Astrocyte (in vitro differentiated cells and primary cell): ENCODE results near the gene SIGLEC12. TPM values are rescaled to one million over a fixed set of nuclear protein-coding genes. Genes with fewer than 3 reads are reported as not detected.

ENCODE experiments used
- DNase-seq: peaks from one replicate; pipeline ENCODE4 v3.0.0-alpha.2; 2010; ENCODE audit warnings: low read depth
- FAIRE-seq: peaks from 2 replicates; lab custom pipeline; 2011; peaks lifted over from hg19 to GRCh38; lab: Jason Lieb, UNC
- H2AFZ ChIP-seq: 2 replicates; pipeline ENCODE4 v1.6.0; 2012; ENCODE audit warnings: low read depth, low read length, inconsistent platforms
- H3K27ac ChIP-seq: 2 replicates; pipeline ENCODE4 v1.5.1; 2011; ENCODE audit warnings: low read depth, low read length, inconsistent platforms
- H3K27me3 ChIP-seq: 2 replicates; pipeline ENCODE4 v1.6.0; 2011; ENCODE audit warnings: low read length, inconsistent platforms; ENCODE audit not compliant: insufficient read depth
- H3K36me3 ChIP-seq: 2 replicates; pipeline ENCODE4 v1.5.1; 2011; ENCODE audit warnings: low read length, inconsistent platforms; ENCODE audit not compliant: insufficient read depth
- H3K4me1 ChIP-seq: 2 replicates; pipeline ENCODE4 v1.5.1; 2011; ENCODE audit warnings: low read length, inconsistent platforms; ENCODE audit not compliant: insufficient read depth
- H3K4me2 ChIP-seq: 2 replicates; pipeline ENCODE4 v1.6.0; 2012; ENCODE audit warnings: low read length, inconsistent platforms
- H3K4me3 ChIP-seq: 2 replicates; pipeline ENCODE4 v1.5.1; 2011; ENCODE audit warnings: low read depth, mild to moderate bottlenecking, low read length, inconsistent platforms; ENCODE audit not compliant: insufficient read depth
- H3K79me2 ChIP-seq: 2 replicates; pipeline ENCODE4 v1.6.0; 2012; ENCODE audit warnings: mild to moderate bottlenecking, low read length, inconsistent platforms; ENCODE audit not compliant: insufficient read depth
- H3K9ac ChIP-seq: 2 replicates; pipeline ENCODE4 v1.6.0; 2012; ENCODE audit warnings: mild to moderate bottlenecking, low read length, inconsistent platforms
- H3K9me3 ChIP-seq: 2 replicates; pipeline ENCODE4 v1.5.1; 2012; ENCODE audit warnings: low read depth, mild to moderate bottlenecking, low read length, inconsistent platforms; ENCODE audit not compliant: insufficient read depth
- H4K20me1 ChIP-seq: 2 replicates; pipeline ENCODE4 v1.6.0; 2012; ENCODE audit warnings: low read length, inconsistent platforms; ENCODE audit not compliant: insufficient read depth
- H3K27ac Mint-ChIP-seq: one replicate; pipeline ENCODE4 v1.8.0; 2021; ENCODE audit warnings: mild to moderate bottlenecking, mixed read lengths; ENCODE audit not compliant: unreplicated experiment
- H3K27me3 Mint-ChIP-seq: one replicate; pipeline ENCODE4 v1.8.0; 2021; ENCODE audit warnings: low read depth, mixed read lengths; ENCODE audit not compliant: unreplicated experiment
- H3K36me3 Mint-ChIP-seq: one replicate; pipeline ENCODE4 v1.8.0; 2021; ENCODE audit warnings: low read depth, mixed read lengths; ENCODE audit not compliant: unreplicated experiment
- H3K4me1 Mint-ChIP-seq: one replicate; pipeline ENCODE4 v1.8.0; 2021; ENCODE audit warnings: low read depth, mixed read lengths; ENCODE audit not compliant: unreplicated experiment
- H3K4me3 Mint-ChIP-seq: one replicate; pipeline ENCODE4 v1.8.0; 2021; ENCODE audit warnings: mild to moderate bottlenecking, moderate library complexity, mixed read lengths; ENCODE audit not compliant: unreplicated experiment
- H3K9me3 Mint-ChIP-seq: one replicate; pipeline ENCODE4 v1.8.0; 2021; ENCODE audit warnings: mild to moderate bottlenecking, mixed read lengths; ENCODE audit not compliant: unreplicated experiment
- CTCF ChIP-seq: IDR thresholded peaks from 2 replicates; pipeline ENCODE4 v1.5.1; 2011; ENCODE audit warnings: low read depth, mild to moderate bottlenecking, inconsistent platforms, low read length, moderate library complexity; ENCODE audit not compliant: insufficient read depth
- EZH2 ChIP-seq: IDR thresholded peaks from 2 replicates; pipeline ENCODE4 v1.6.1; 2012; ENCODE audit warnings: mild to moderate bottlenecking, low read length, inconsistent platforms; ENCODE audit not compliant: insufficient read depth
- total RNA-seq: library from RNA; stranded (reverse); gene quantifications from 2 replicates; pipeline ENCODE4 v1.2.1, GENCODE V29; 2021

SIGLEC12 gene
- total RNA-seq, 1 donor from 2014 or later, result not detected

GRCh38 chr19:51531349-51532315 is 30.0 kb upstream of the SIGLEC12 start, which contains the start of gene SIGLEC6:
SIGLEC6 (minus strand) TSS chr19:51531670; CDS start chr19:51531648, 22 bp downstream.
- TF ChIP-seq CTCF (no peak), EZH2 (no peak)
- Histone ChIP-seq H3K27ac (no peak within 1 kb of the TSS), H2AFZ (no peak within 1 kb of the TSS), H3K27me3 (no peaks in the 10 kb centered on the region), H3K4me1 (no peaks in the 10 kb centered on the region), H3K36me3 (no peaks in the 10 kb centered on the region), H3K79me2 (no peaks in the 10 kb centered on the region), H3K9me3 (no peaks in the 10 kb centered on the region), H3K9ac (no peak within 1 kb of the TSS), H4K20me1 (no peaks in the 10 kb centered on the region), H3K4me2 (no peak within 1 kb of the TSS), H3K4me3 (no peak within 1 kb of the TSS)
- H3K4me3 Mint-ChIP-seq, result no peak within 1 kb of the TSS
- H3K4me1 Mint-ChIP-seq, result no peaks in the 10 kb centered on the region
- H3K9me3 Mint-ChIP-seq, result peaks cover 4% of the 10 kb centered on the region
- peaks cover 1% of the 10 kb centered on the region for H3K27me3 Mint-ChIP-seq
- no peak within 1 kb of the TSS for H3K27ac Mint-ChIP-seq
- no peak for DNase-seq
- FAIRE-seq, result no peak
- no peaks in the 10 kb centered on the region for H3K36me3 Mint-ChIP-seq

DNA sequence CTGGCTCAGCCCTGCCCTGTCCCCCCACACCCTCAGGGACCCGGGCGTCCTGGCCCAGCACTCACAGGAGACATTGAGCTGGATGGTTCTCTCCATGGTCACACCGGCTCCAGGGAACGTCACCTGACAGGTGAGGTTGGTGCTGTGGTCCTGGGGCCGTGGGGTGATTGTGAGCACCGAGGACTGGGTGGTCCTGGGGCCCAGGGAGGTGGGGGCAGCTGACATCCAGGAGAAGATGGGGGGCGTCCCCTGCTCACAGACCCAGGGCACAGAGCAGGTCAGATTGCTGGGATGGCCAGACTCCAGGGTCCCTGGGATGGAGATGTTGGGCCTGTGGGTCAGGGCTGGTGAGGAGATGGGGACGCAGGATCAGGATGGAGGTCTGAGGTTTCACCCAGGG is 29.0 kb upstream of the SIGLEC12 start:
- Mint-ChIP-seq H3K9me3 (peaks cover 4% of the 10 kb centered on the region), H3K27me3 (peaks cover 1% of the 10 kb centered on the region)

More for the DNA sequence above, 29.0 kb upstream of the SIGLEC12 start:
- no peak for TF ChIP-seq EZH2
- TF ChIP-seq CTCF, result no peak
- Mint-ChIP-seq H3K4me3 (no peak overlapping the region), H3K36me3 (no peaks in the 10 kb centered on the region), H3K4me1 (no peaks in the 10 kb centered on the region), H3K27ac (no peak overlapping the region)
- Histone ChIP-seq H3K27me3 (no peaks in the 10 kb centered on the region), H3K36me3 (no peaks in the 10 kb centered on the region), H4K20me1 (no peaks in the 10 kb centered on the region), H3K79me2 (no peaks in the 10 kb centered on the region), H3K4me3 (no peak overlapping the region), H3K27ac (no peak overlapping the region), H3K4me1 (no peaks in the 10 kb centered on the region), H3K9me3 (no peaks in the 10 kb centered on the region), H3K9ac (no peak overlapping the region), H2AFZ (no peak overlapping the region), H3K4me2 (no peak overlapping the region)
- DNase-seq (no peak), FAIRE-seq (no peak)
